Hematopoietic multipotent progenitor cell (in vitro differentiated cells): ENCODE data around the gene KIAA1586. TPM values are rescaled to one million over a fixed set of nuclear protein-coding genes. Genes with fewer than 3 reads are reported as not detected.

Source experiments
- DNase-seq, 3 donors: peaks; one replicate each; pipeline ENCODE4 v3.0.0-alpha.2; 2011 to 2015; ENCODE audit warnings: low read depth in 2 of 3, low spot score in 2 of 3
- small RNA-seq: library from RNA; depleted of rRNA; stranded (forward); fragments of <200 nt; gene quantifications from one replicate; pipeline ENCODE3, GENCODE V24; 2012
- total RNA-seq: library from RNA; depleted of rRNA; stranded (reverse); fragments of >200 nt; gene quantifications from one replicate; pipeline ENCODE4 v1.2.3, GENCODE V29; 2012

Gene KIAA1586
- total RNA-seq, 1 donor = 5.4 TPM

GRCh38 chr6:57094689-57095088 lies 48.2 kb downstream of the KIAA1586 start:
- no peak for DNase-seq

GRCh38 chr6:57097596-57097995 lies 51.1 kb downstream of the KIAA1586 start:
- DNase-seq = no peak

GRCh38 chr6:57102976-57103375 lies 56.5 kb downstream of the KIAA1586 start:
- no peak for DNase-seq

DNA sequence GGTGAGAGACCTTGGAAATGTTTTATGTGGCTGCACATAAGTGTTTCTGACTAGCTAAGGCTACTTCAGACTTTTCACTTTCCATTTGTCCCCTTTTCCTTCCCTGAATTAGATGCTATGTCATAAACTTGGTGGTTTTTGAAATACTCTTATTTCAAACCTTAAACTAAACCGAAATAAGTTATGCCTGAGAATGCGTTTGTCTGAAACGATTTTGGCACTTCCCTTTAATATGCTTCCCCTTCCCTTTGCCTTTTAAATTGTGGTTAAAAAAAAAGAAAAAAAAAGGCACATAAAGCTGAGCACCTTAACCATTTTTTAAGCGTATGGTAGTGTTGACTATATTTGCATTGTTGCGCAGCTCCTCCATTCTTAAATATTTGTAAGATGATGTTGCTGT lies 57.8 kb downstream of the KIAA1586 start:
- peak in 1 of 3 donors; percentile 59 for DNase-seq

Small RNA genes lying within 50 kb of the gene (small RNA-seq; reads per million reads assigned to genes)
- gene FTH1P15 = not detected

Other genes starting within 250 kb of the KIAA1586 start
- 0.27 TPM for gene BEND6, start 91.6 kb upstream of the KIAA1586 start, total RNA-seq
- 47.1 TPM for gene ZNF451, start 43.5 kb downstream of the KIAA1586 start, total RNA-seq
- 2.2 TPM for gene BAG2, start 125.6 kb downstream of the KIAA1586 start, total RNA-seq
- 1.1 TPM for gene RAB23, start 175.6 kb downstream of the KIAA1586 start, total RNA-seq